Endodermal cell (in vitro differentiated cells): ENCODE results near the gene TAF1B. TPM values are rescaled to one million over a fixed set of nuclear protein-coding genes. Genes with fewer than 3 reads are reported as not detected.

ENCODE experiments used
- DNase-seq: peaks from one replicate; pipeline ENCODE4 v3.0.0-alpha.2; 2017
- H3K27ac ChIP-seq: 2 replicates; pipeline ENCODE4 v1.5.1; 2013; ENCODE audit warnings: mild to moderate bottlenecking, low read depth, low read length, moderate library complexity
- H3K27me3 ChIP-seq: 2 replicates; pipeline ENCODE4 v1.6.1; 2013; ENCODE audit warnings: mild to moderate bottlenecking, low read length, moderate library complexity; ENCODE audit not compliant: insufficient read depth, control insufficient read depth, poor library complexity, severe bottlenecking
- H3K36me3 ChIP-seq: 2 replicates; pipeline ENCODE4 v1.7.0; 2013; ENCODE audit warnings: mild to moderate bottlenecking, low read length, moderate library complexity; ENCODE audit not compliant: control insufficient read depth, insufficient read depth
- H3K4me1 ChIP-seq: one replicate; pipeline ENCODE4 v1.7.0; 2013; ENCODE audit warnings: low read length; ENCODE audit not compliant: control insufficient read depth, insufficient read depth
- H3K4me3 ChIP-seq: 2 replicates; pipeline ENCODE4 v1.5.1; 2013; ENCODE audit warnings: mild to moderate bottlenecking, low read length, moderate library complexity
- H3K9ac ChIP-seq: 2 replicates; pipeline ENCODE4 v1.6.1; 2013; ENCODE audit warnings: mild to moderate bottlenecking, low read length, moderate library complexity; ENCODE audit not compliant: poor library complexity, severe bottlenecking; ENCODE audit errors: extremely low read depth
- H3K9me3 ChIP-seq: 2 replicates; pipeline ENCODE4 v1.6.1; 2013; ENCODE audit warnings: mild to moderate bottlenecking, low read length, moderate library complexity; ENCODE audit not compliant: control insufficient read depth
- H3K27ac Mint-ChIP-seq: 2 replicates; pipeline ENCODE4 v1.8.0; 2020; ENCODE audit warnings: mixed read lengths
- H3K27me3 Mint-ChIP-seq: 2 replicates; pipeline ENCODE4 v1.8.0; 2021; ENCODE audit warnings: mild to moderate bottlenecking, mixed read lengths; ENCODE audit not compliant: insufficient read depth
- H3K36me3 Mint-ChIP-seq: 2 replicates; pipeline ENCODE4 v1.8.0; 2020; ENCODE audit warnings: low read depth, mixed read lengths
- H3K4me1 Mint-ChIP-seq: 2 replicates; pipeline ENCODE4 v1.8.0; 2020; ENCODE audit warnings: mixed read lengths
- H3K4me3 Mint-ChIP-seq: 2 replicates; pipeline ENCODE4 v1.8.0; 2020; ENCODE audit warnings: mild to moderate bottlenecking, moderate library complexity, mixed read lengths
- H3K9me3 Mint-ChIP-seq: 2 replicates; pipeline ENCODE4 v1.8.0; 2020; ENCODE audit warnings: mild to moderate bottlenecking, mixed read lengths
- WGBS, 2 experiments: methylation state at CpG; one replicate each; pipeline versions ENCODE4 v1.1.5 to v1.1.7; 2013; ENCODE audit warnings: missing lambda C conversion rate in 2 of 2, mixed read lengths in 1 of 2; ENCODE audit not compliant: insufficient coverage in 1 of 2, insufficient read length in 1 of 2; 5-methylcytosine and 5-hydroxymethylcytosine counted together
- total RNA-seq, 2 donors: library from RNA; stranded (reverse); fragmentation: NEBNext Ultra II Directional in 1 of 2; extraction: Animal tissue kit (Norgen Biotek cat#: 25700) in 1 of 2; gene quantifications; 2 replicates in 1 of 2; 3 replicates in 1 of 2; pipeline ENCODE4 v1.2.1, GENCODE V29; 2021
- TF ChIP-seq, protein P1 (sequence below): fragments of 200-600 bp; sonication (generic); conservative IDR thresholded peaks from 2 replicates; pipeline ENCODE4 v1.5.0; 2021; ENCODE audit warnings: antibody characterized with exemption, mild to moderate bottlenecking

The TAF1B gene
- total RNA-seq, 2 donors from 2014 or later: 36.2 to 41.9 TPM

DNA sequence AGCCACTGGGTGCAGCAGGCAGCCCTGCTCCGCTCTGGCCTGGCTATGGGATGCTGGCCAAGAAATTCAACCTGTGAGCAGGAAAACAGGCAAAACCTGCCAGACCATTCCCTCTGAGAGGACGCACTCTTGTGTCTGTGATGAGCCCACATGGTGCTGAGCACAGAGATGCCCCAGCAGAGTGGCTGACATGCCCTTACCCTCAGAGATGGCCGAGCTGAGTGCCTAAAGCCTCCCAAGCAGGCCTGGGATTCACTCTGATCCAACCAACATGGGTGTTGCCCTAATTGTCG, 34.3 kb upstream of the TAF1B start:
- no peak overlapping the region for H3K4me3 ChIP-seq
- Mint-ChIP-seq H3K4me3 (no peak overlapping the region), H3K27ac (no peak overlapping the region), H3K36me3 (no peaks in the 10 kb centered on the region), H3K27me3 (peaks cover 2% of the 10 kb centered on the region), H3K9me3 (no peaks in the 10 kb centered on the region), H3K4me1 (no peaks in the 10 kb centered on the region)
- no peak overlapping the region for H3K9ac ChIP-seq
- no peaks in the 10 kb centered on the region for H3K36me3 ChIP-seq
- TF ChIP-seq, protein P1, sequence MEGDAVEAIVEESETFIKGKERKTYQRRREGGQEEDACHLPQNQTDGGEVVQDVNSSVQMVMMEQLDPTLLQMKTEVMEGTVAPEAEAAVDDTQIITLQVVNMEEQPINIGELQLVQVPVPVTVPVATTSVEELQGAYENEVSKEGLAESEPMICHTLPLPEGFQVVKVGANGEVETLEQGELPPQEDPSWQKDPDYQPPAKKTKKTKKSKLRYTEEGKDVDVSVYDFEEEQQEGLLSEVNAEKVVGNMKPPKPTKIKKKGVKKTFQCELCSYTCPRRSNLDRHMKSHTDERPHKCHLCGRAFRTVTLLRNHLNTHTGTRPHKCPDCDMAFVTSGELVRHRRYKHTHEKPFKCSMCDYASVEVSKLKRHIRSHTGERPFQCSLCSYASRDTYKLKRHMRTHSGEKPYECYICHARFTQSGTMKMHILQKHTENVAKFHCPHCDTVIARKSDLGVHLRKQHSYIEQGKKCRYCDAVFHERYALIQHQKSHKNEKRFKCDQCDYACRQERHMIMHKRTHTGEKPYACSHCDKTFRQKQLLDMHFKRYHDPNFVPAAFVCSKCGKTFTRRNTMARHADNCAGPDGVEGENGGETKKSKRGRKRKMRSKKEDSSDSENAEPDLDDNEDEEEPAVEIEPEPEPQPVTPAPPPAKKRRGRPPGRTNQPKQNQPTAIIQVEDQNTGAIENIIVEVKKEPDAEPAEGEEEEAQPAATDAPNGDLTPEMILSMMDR: no peak
- WGBS, 2 experiments: 92% methylated on average over 4 of the region's 4 CpGs
- H3K27ac ChIP-seq: no peak overlapping the region
- no peaks in the 10 kb centered on the region for H3K27me3 ChIP-seq
- H3K4me1 ChIP-seq: no peaks in the 10 kb centered on the region
- no peak for DNase-seq
- no peaks in the 10 kb centered on the region for H3K9me3 ChIP-seq

DNA sequence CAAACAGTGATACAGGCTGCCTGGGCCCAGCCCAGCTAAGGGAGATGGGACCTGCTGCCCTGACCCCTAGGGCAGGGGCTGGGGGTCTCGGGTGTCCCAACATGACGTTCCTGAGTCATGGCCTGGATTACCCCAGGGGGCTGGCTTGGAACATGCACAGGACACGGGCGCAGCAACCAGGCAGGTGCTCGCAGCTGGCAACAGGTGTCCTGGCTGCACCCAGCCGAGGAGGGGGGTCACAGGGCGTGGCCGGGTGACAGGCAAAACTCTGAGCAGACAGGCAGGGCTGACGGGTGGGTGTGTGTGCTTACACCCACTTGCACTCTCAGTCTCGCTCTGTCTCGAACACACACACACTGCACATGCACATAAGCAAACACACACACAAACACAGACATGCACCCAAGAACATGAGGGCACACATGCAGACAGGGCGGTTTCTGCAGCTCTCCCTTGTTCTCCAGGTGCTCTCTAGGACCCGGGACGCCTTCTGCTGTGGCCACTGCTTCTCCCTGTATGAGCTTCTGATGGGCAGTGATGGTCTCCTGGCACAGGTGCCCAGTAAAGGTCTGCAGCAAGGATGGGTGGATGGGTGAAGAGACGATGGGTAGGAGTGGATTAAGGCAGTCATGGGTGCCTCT, 33.7 kb upstream of the TAF1B start:
- no peaks in the 10 kb centered on the region for H3K27me3 ChIP-seq
- Mint-ChIP-seq H3K4me3 (no peak overlapping the region), H3K27ac (no peak overlapping the region), H3K27me3 (peaks cover 5% of the 10 kb centered on the region), H3K36me3 (no peaks in the 10 kb centered on the region), H3K9me3 (no peaks in the 10 kb centered on the region), H3K4me1 (no peaks in the 10 kb centered on the region)
- H3K9ac ChIP-seq: no peak overlapping the region
- no peak overlapping the region for H3K27ac ChIP-seq
- no peaks in the 10 kb centered on the region for H3K36me3 ChIP-seq
- no peak for DNase-seq
- TF ChIP-seq, protein P1: no peak
- no peaks in the 10 kb centered on the region for H3K4me1 ChIP-seq
- H3K9me3 ChIP-seq: no peaks in the 10 kb centered on the region
- 90 to 95% methylated on average over 6 to 15 of the region's 15 CpGs for WGBS, 2 experiments
- H3K4me3 ChIP-seq: no peak overlapping the region

DNA sequence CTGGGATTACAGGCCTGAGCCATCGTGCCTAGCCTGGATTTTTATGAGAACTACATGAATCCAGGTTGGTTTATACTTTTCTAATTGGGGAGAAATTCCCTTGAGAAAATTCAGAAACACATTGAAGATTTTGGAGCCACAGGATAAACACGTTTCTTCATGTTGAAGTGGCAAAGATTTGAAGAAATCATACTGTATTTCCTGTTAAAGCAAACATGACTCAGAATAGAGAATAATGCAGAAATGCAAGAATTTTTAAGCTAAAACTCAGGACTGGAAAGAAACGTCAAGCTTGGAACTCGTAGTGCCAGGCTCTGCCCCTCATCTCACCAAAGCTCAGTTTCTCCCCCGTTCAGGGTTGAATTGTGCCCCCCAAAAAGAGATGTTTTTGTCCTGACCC, 32.1 kb upstream of the TAF1B start:
- H3K4me1 ChIP-seq: no peaks in the 10 kb centered on the region
- TF ChIP-seq, protein P1: no peak
- no peaks in the 10 kb centered on the region for H3K9me3 ChIP-seq
- no peak overlapping the region for H3K27ac Mint-ChIP-seq
- H3K4me3 ChIP-seq: no peak overlapping the region
- H3K27me3 Mint-ChIP-seq: peaks cover 8% of the 10 kb centered on the region
- no peak overlapping the region for H3K27ac ChIP-seq
- no peak overlapping the region for H3K4me3 Mint-ChIP-seq
- H3K9me3 Mint-ChIP-seq: no peaks in the 10 kb centered on the region
- H3K36me3 Mint-ChIP-seq: no peaks in the 10 kb centered on the region
- no peak for DNase-seq
- WGBS, 2 experiments: 89 to 94% methylated on average over 5 of the region's 5 CpGs
- H3K36me3 ChIP-seq: no peaks in the 10 kb centered on the region
- H3K4me1 Mint-ChIP-seq: no peaks in the 10 kb centered on the region
- H3K9ac ChIP-seq: no peak overlapping the region
- no peaks in the 10 kb centered on the region for H3K27me3 ChIP-seq
